Endothelial cell of hepatic sinusoid (primary cell): ENCODE measurements around the gene FRYL.

Source experiments
- in situ Hi-C: cut with HindIII; loops from 2 replicates; pipeline ENCODE4 v1.10.0; 2017; ENCODE audit warnings: low sequenced_read_pairs

The FRYL gene

DNA sequence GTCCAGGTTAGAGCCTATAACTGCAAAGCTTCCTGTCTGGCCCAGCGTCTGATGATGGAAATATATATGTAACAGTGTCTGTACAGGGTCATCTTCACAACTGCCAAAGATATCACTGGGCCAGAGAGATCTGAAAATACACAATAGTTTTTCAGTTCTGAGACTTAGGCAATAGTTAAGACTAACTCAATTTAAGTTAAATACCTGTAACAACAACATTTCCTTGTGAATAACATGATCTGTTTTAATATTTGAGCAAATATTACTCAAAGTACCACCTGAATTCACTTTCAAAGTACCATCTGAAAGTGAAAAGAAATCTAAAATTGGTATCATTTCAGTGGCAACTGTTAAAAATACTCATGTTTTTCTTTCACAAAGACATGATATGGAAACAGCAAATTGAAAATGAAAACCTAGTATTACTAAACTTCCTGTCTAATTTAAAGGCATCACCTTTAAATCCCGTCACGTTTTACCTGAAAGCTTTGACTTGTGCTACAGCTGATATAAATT lies 280.5 kb downstream of the FRYL start:
- in situ Hi-C loops: no loop called here

DNA sequence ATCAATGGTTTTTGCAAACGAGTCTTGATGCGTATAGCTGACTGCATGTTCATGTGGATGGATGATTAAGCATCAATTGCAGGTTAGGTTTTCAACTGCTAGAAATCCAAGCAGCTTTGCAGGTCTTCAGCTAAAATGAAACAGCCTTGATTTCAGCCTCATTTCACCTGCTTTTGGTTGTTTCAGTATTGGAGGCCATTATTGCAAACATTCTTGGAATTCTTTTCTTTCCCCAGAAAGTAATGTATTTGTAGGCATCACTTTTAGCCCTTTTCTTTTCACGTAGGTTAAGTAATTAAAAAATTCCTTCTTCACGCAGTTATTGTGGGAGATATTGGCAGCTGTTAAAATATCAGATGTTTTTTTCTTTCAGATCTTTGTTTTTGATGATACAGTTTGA lies 281.2 kb downstream of the FRYL start:
- in situ Hi-C loops: no loop called here

DNA sequence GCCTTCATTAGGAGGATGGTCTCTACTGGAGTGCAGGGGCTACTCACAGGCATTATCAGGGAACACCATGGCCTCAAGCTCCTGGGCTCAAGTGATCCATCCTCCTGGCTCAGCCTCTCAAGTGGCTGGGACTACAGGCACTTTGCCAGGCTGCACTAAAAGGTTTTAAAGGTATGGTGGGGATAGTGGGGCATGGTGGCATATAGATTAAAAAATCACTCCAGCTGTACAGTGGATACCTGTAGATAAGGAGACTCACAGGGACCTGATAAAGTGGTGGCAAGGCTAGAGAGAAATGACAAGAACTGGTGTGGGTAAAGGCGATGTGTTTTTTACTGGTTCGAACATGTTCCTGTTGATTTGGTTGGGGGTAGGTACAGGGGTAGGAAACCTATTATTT lies 284.1 kb downstream of the FRYL start:
- in situ Hi-C loops: no loop called here

DNA sequence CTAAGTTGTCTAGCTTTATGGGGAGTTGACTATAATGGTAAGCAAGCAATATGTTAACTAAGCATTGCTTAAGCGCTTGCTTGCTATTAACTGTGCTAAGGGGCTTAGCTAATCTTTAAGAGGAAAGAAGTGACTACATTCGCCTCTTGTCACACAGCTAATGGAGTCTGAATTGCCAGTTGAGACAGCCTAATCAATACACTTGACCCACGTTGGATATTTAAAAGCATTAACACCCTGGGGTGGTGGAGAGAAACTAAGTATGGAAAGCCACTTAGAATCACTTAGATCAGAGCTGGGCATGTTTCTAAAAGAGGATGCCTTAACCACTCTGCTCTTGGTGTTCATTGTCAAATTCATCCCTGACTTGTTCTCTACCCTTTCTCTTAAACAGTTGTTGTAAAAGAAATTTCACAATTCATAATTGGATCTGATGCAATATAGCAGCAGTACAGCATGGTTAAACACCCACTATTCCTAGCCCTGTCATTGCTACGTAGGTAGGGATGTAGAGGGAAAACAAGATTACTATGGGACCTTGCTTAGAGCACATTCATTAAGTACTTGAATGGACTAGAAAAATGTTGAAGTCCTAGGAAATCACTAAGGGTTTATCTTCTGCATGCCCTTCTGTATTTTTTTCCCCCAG lies 286.5 kb downstream of the FRYL start:
- in situ Hi-C loops: no loop called here

DNA sequence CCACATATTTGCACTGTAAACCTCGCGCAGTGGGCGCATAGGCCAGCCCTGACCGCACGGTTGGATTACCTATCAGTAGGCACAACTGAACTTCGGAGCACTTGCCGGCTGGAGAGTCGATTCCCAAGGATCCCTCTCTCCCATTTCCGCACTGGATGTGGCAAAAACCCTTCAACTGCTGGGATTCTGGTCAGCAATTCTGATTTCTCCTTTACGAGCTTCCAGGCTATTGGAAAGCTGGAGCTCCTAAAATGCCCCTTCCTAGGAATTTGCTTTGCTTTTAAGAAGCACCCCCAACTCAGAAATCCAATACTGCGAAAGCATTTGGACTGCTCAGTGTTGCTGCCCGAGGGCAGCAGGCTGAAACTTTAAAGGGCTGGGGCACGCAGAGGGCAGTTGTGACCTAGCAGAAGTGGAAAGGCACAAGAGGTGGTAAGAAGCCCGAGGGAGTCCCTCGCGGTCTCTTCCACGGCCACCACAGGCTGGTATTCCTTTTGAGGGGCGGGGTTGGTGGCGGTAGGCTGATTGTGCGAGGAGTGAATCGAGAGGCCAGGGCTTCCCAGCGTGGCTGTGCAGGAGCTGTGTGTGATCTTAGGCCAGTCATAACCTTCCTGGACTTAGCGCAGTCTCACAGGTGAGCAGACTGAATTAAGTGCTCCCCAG lies 288.4 kb downstream of the FRYL start:
- in situ Hi-C loops: no loop called here

DNA sequence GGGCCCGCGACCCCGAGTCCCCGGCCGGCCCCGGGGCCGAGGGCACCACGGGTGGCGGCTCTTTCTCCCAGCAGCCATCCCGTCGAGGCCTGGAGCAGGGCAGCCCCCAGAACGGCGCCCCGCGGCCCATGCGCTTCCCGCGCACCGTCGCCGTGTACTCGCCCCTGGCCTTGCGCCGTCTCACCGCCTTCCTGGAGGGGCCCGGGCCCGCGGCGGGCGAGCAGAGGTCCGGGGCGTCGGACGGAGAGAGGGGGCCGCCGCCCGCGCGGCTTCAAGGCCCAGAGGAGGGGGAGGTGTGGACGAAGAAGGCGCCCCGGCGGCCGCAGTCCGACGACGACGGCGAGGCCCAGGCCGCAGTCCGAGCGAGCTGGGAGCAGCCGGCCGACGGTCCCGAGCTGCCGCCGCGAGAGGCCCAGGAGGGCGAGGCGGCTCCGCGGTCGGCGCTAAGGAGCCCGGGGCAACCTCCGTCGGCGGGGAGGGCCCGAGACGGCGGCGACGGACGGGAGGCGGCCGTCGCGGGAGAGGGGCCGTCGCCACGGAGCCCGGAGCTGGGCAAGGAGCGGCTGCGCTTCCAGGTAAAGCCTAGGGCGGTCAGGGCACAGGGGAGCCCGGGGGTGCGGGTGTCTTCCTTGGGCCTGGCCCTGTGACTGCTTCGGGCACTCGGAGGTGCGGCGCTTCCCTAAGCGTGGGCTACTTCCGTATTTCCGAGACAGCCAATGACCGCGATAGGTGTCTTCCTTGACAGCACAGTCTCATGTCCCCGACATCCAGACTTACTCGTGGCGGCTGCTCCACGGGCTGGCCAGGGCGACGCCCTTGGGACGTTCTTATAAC lies 289.2 kb downstream of the FRYL start:
- in situ Hi-C loops: no loop called here

DNA sequence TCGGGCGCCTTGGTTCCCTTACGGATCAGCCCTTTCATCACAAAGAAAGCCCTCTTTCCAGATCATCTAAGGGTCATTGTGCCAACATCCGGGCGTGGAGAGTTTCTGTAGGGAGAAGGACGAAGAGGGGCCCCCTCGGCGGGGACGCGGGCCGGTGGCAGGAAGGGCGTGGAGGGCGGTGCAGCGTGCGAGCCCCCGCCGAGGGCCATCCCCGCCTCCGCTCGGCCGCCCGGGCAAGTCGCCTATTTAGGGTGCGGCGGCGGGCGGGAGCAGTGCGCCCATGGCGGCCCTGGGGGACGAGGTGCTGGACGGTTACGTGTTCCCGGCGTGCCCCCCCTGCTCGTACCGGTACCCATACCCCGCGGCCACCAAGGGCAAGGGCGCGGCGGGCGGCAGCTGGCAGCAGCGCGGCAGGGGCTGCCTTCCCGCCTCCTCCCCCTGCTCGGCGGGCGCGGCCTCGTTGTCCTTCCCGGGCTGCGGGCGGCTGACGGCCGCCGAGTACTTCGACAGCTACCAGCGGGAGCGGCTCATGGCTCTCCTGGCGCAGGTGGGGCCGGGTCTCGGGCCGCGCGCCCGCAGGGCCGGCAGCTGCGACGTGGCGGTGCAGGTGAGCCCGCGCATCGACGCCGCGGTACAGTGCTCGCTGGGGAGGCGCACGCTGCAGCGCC lies 289.9 kb downstream of the FRYL start, which contains the start of gene ZAR1:
ZAR1 (plus strand) TSS at position 241 of the 668 bp plus-strand sequence; CDS start at position 281, 40 bp downstream.
- in situ Hi-C loops: no loop called here

DNA sequence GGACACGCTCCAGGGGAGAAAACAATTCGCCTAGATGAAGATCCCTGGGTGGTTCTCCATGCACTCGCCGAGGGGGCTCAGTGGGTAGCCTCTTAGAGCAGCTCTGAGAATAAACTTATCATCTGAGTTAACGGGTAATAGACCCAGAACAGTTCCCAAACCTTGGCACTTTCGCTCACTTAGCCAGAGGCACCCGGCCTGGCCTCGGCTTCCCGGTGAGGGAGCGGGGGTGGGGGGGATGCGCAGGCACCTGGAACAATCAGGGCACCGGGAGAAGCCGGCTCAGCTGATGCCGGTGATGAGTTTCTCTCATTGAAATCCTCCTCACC lies 290.4 kb downstream of the FRYL start:
- in situ Hi-C loops: no loop called here

DNA sequence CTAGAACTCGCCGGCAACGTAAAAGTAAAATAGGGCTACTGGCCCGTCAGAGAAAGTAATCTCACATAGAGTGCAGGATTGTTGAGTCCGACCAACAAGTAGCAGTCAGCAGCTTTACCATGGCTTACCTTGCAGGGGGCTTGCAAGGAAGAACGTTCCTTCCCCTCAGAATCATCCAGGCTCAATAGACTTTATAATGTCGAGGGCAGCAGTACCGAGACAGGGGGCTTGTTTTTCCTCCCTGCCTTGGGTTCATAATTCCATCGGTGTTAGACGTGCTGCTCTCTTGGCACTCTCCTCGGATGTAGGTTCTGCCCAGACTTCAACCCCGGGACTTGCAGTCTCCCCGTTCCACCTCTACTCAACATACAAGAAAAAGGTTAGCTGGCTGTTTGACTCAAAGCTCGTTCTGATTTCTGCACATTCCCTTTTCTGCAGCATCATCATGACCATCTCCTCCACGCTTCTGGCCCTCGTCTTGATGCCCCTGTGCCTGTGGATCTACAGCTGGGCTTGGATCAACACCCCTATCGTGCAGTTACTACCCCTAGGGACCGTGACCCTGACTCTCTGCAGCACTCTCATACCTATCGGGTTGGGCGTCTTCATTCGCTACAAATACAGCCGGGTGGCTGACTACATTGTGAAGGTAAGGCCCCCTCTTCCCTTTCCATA lies 295.4 kb downstream of the FRYL start:
- in situ Hi-C loops: no loop called here

DNA sequence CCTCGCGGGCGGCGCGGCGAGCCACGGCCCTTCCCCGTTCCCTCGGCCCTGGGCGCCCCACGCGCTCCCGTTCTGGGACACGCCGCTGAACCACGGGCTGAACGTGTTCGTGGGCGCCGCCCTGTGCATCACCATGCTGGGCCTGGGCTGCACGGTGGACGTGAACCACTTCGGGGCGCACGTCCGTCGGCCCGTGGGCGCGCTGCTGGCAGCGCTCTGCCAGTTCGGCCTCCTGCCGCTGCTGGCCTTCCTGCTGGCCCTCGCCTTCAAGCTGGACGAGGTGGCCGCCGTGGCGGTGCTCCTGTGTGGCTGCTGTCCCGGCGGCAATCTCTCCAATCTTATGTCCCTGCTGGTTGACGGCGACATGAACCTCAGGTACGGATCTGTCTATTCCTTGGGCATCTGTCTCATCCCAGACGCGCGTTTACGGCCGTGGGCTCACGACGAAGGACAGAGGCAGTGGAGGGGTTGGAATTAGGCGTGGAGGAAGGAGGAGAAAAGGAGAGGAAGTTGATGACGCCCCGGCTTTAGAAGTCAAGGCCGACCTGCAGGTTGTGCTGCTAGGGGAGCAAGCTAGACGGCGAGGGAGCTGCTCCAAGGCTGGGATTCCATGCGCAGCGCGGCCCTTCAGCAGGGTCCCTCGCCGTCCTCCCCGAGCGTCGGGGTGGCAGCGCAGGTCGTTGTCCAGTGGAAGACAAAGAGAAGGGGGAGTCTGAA lies 296.1 kb downstream of the FRYL start:
- in situ Hi-C loops: no loop called here

DNA sequence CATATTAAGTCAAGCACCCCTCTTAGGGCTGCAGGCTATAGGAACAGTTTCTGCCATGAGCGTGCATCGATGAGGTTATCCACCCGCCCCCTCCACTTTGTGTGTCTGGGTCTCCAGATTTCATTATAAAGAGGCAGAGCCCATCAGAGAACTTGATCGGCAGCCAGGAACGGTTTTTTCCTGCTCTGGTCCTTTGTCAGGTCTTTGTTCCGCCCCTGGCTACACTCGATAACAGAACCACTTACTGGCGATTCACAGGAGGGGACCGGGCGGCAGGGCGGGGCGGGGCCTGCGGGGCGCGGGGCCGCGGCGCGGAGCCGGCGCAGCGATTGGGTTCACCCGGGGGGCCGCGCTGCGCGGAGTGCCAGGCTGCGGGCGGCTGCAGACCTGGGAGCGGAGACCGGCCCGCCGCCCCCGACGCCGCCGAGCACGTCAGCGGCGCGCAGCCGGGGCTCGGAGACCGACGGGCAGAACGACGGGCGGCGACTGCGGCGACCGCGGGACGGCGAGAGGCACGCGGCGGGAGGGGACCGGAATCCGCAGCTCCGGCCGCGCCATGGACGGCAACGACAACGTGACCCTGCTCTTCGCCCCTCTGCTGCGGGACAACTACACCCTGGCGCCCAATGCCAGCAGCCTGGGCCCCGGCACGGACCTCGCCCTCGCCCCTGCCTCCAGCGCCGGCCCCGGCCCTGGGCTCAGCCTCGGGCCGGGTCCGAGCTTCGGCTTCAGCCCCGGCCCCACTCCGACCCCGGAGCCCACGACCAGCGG lies 296.9 kb downstream of the FRYL start, which contains the start of gene SLC10A4:
SLC10A4 (plus strand) TSS at position 338 of the 771 bp plus-strand sequence; CDS start at position 557, 219 bp downstream.
- in situ Hi-C loops: no loop called here

DNA sequence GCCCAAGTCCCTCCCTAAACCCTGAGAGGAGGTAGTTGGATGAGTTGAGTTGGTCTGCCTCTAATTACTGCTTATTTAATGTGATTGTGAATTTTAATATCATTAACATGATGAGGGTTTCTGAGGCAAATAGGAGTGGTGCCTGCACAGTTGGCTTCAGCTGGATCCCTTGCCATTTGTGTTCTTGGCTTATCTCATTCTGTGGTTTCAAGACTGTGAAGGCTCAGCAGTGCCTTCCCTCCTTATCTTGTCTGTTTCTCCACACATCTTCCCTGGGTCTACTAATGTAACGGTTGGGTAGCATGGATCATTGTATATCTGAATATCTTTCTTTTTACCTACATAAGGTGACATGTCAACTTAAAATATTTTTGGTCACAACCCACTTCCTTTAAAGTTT lies 298.5 kb downstream of the FRYL start:
- in situ Hi-C loops: no loop called here

DNA sequence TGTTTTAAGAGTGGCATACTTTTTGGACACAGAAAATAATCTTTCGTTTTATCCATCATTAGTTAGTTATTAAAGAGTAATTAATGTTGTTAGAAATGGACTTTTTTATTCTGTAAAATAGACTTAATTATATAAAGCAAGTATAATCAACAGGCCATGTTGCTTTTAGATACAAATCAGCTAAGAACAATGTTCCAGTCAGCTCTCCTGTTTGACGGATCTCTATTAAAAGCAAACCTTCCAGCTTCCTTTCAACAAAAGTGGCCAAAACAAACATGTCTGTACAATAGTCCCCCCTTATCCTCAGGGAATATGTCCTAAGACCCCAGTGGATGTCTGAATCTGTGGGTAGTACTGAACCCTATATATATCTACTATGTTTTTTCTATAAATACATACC lies 301.8 kb downstream of the FRYL start:
- in situ Hi-C loops: no loop called here

DNA sequence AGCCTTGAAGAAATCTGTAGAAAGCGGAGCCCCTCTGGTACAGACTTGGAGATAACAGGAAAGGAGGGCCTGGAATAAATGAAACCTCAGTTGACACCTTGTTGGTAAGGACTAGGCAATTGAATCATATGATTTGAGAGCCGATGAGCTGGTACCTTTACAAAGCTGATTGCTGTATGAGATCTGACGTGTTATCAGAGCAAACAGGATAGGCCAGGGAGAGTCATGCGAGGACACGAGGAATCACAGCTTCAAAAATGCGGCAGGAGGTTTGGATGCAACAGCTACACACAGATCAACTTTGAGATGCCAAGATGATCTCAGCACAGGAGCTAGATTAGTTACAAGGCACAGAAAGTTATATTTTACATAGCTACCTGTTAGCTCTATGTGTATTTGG lies 304.3 kb downstream of the FRYL start:
- in situ Hi-C loops: no loop called here

DNA sequence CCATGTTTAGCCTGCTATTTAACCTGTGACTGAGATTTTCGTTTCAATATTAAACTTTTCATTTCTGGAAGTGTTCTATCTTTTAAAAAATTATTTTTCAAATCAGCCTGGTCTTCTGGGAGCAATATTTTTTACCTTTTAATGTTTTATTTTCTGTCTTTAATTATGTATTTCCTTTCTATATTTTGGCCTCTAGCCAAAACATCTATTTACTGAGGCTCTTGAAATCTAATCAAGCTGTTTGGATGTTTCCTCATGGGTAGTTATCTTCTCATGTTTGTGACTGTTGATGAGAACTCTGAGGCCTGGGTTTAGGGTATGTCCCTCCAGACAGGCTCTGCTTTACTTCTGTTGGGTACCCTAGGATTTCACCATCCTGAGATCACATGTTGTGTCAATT lies 307.3 kb downstream of the FRYL start:
- in situ Hi-C loops: no loop called here

DNA sequence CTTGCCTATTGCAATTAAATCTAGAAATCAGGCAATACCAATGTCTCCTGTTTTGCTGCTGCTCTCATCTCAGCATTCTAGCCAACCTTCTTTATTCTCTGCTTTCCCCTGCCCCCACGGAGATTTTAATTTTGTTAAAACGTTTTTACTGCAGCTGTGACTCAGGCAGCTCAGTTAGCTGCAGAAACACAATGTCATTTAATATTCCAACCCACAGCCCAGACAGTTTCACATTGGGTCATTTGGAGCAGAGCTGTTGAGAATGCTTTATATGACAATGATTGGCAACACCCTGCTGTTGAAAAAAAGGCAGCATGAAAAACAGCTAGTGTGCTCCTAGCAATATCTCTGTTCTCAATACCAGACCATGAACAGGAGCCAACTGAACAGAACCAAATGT lies 309.5 kb downstream of the FRYL start:
- in situ Hi-C loops: no loop called here

DNA sequence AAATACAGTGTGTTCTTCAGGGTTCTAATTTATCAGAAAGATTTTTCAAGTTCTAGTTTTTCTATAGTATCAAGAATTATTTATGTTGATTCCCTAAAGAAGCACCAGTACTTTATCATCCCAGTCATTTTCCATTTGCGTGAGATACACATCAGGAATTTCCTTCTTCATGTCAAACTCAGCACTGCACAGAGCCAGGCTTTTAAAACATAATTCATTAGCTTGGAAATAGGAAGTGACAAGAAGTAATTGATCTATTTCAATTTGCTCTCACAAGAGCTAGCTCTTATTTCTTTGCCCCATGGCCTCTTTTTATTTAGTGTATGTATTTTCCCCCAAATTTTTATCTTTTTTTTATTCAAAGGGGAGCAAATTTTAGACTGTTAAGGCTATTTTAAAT lies 309.9 kb downstream of the FRYL start:
- in situ Hi-C loops: no loop called here

DNA sequence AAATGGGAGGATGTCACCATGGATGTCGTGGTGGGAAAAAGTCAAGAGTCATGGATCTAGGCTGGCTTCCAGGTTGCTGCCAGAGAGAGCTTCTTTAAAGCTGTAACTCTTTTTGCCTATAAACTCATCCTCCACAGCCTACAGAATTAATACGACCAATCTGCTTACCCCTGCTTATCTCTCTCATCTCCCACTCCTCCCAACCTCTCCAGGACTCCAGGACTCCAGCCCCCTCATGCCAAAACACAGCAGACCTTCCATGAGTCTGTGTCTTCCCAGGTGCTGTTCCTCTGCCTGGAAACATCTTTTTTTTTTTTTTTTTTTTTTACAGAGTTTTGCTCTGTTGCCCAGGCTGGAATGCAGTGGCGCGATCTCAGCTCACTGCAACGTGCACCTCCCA lies 312.2 kb downstream of the FRYL start:
- in situ Hi-C loops: no loop called here

DNA sequence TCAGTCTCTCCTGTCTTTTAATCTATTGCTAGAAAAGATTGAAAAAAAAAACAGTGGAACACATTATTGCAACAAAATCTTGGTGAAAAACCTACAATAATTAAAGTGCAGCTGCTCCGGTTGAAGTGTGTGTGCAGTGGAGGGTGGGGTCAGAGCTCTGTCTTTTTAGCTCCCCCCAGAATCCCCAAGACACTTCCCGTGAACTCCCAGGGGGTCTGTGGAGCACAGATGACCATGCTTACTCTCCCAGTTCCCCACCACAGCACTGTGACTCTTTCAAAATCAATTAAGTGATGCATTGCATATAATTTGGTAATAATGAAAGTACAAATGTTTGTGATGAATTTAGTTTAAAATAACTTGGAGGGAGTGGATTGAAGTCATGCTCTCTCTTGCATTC lies 312.6 kb downstream of the FRYL start:
- in situ Hi-C loops: no loop called here
